SH-SY5Y (cell line): ENCODE measurements around the gene MED14.

Experiments
- GATA2 ChIP-seq: IDR thresholded peaks from 2 replicates; pipeline ENCODE4 v1.6.1; 2011; ENCODE audit warnings: mild to moderate bottlenecking, low read depth, low read length
- GATA3 ChIP-seq: IDR thresholded peaks from 2 replicates; pipeline ENCODE4 v1.6.1; 2011; ENCODE audit warnings: low read depth, mild to moderate bottlenecking, low read length, moderate library complexity

Gene MED14

GRCh38 chrX:40652664-40653063, 82.7 kb downstream of the MED14 start:
- no peak for TF ChIP-seq GATA3
- no peak for TF ChIP-seq GATA2

GRCh38 chrX:40651620-40652223, 83.6 kb downstream of the MED14 start:
- no peak for TF ChIP-seq GATA2
- TF ChIP-seq GATA3, result no peak

- TF ChIP-seq GATA3, result no peak
- TF ChIP-seq GATA2, result no peak
Observed at GRCh38 chrX:40647307-40648197, 87.8 kb downstream of the MED14 start, which contains the start of gene CXorf38. Gene CXorf38, minus strand, starts transcription at chrX:40647561. Its CDS starts 41 bp downstream, at chrX:40647520.

GRCh38 chrX:40646489-40647306, 88.6 kb downstream of the MED14 start:
- no peak for TF ChIP-seq GATA3
- TF ChIP-seq GATA2, result no peak

- TF ChIP-seq GATA3, result no peak
- no peak for TF ChIP-seq GATA2
Observed at GRCh38 chrX:40644821-40645358, 90.5 kb downstream of the MED14 start.

GRCh38 chrX:40644176-40644575, 91.2 kb downstream of the MED14 start:
- TF ChIP-seq GATA3 (no peak), GATA2 (no peak)

- TF ChIP-seq GATA2 (no peak), GATA3 (no peak)
Observed at GRCh38 chrX:40637687-40638086, 97.7 kb downstream of the MED14 start.

GRCh38 chrX:40632199-40632598, 103.1 kb downstream of the MED14 start:
- no peak for TF ChIP-seq GATA3
- TF ChIP-seq GATA2, result no peak

GRCh38 chrX:40628506-40628905, 106.8 kb downstream of the MED14 start:
- TF ChIP-seq GATA2 (no peak), GATA3 (no peak)

- no peak for TF ChIP-seq GATA2
- no peak for TF ChIP-seq GATA3
Observed at GRCh38 chrX:40625294-40625693, 110.0 kb downstream of the MED14 start.

- no peak for TF ChIP-seq GATA2
- TF ChIP-seq GATA3, result no peak
Observed at GRCh38 chrX:40623665-40624064, 111.7 kb downstream of the MED14 start.

GRCh38 chrX:40623139-40623536, 112.2 kb downstream of the MED14 start, which contains the start of gene MPC1L:
Gene MPC1L, plus strand, starts transcription at chrX:40623428. Its CDS starts 138 bp downstream, at chrX:40623566.
- no peak for TF ChIP-seq GATA3
- no peak for TF ChIP-seq GATA2

- TF ChIP-seq GATA2 (no peak), GATA3 (no peak)
Observed at GRCh38 chrX:40622479-40623138, 112.7 kb downstream of the MED14 start.

GRCh38 chrX:40617566-40617965, 117.8 kb downstream of the MED14 start:
- TF ChIP-seq GATA2, result no peak
- TF ChIP-seq GATA3, result no peak
